HG02884 (cell line): ENCODE data around the gene RUNDC1.

Source experiments
- ATAC-seq: cut with Tn5 transposase; IDR thresholded peaks from one replicate; pipeline ENCODE4 v1.9.1; 2021; ENCODE audit warnings: mild to moderate bottlenecking, moderate library complexity; ENCODE audit not compliant: unreplicated experiment

Gene RUNDC1

GRCh38 chr17:43034894-43035293 is 54.5 kb downstream of the RUNDC1 start:
- ATAC-seq, result no peak

GRCh38 chr17:43039646-43040045 is 59.3 kb downstream of the RUNDC1 start:
- ATAC-seq, result no peak

- ATAC-seq, result no peak
These were observed 60.3 kb downstream of the RUNDC1 start for GRCh38 chr17:43040655-43041054.

- ATAC-seq, result no peak
These were observed 61.8 kb downstream of the RUNDC1 start for GRCh38 chr17:43042025-43042628.
